HCT116 (cell line): Measurements from ENCODE around the gene RCE1. TPM values are rescaled to one million over a fixed set of nuclear protein-coding genes. Genes with fewer than 3 reads are reported as not detected.

Experiments
- ATAC-seq: fragments of 200-7000 bp; cut with Tn5 transposase; 2 replicates; pipeline ENCODE4 v1.9.1; 2020; ENCODE audit warnings: mild to moderate bottlenecking, moderate library complexity
- BruUV-seq: library from RNA; stranded (reverse); fragments of 400-500 nt; replicated peaks from 2 replicates; lab custom pipeline; 2021; lab: Mats Ljungman, UMichigan
- CTCF ChIA-PET: fragments of 300-600 bp; sonication (Branson Sonifier 250); formaldehyde crosslinking; loops from one replicate; lab custom pipeline; 2021; ENCODE audit warnings: antibody characterized with exemption; lab: Charles Lee
- POLR2A ChIA-PET: fragments of 300-600, 350-600 bp; sonication (Branson Sonifier 250); formaldehyde crosslinking; loops from one replicate; lab custom pipeline; 2021; ENCODE audit warnings: antibody characterized with exemption; lab: Charles Lee
- RAD21 ChIA-PET, 2 experiments: fragments of 300-600 bp; sonication (Branson Sonifier 250); formaldehyde crosslinking; loops; one replicate each; lab custom pipeline; 2023; ENCODE audit warnings: low total read pairs in 2 of 2; ENCODE audit not compliant: uncharacterized antibody in 2 of 2, unreplicated experiment in 2 of 2, low non-redundant PET in 1 of 2; lab: Charles Lee
- DNase-seq: peaks from one replicate; pipeline ENCODE4 v3.0.0-alpha.2; 2010; ENCODE audit warnings: low read depth, low spot score
- H2AFZ ChIP-seq: fragments of 200-600 bp; shearing (Covaris generic), sonication (generic); 2 replicates; pipeline ENCODE4 v1.6.1; 2017; ENCODE audit warnings: low read depth, mixed run types, mixed read lengths, antibody characterized with exemption, low read length; ENCODE audit not compliant: poor library complexity, severe bottlenecking
- H3K27ac ChIP-seq: 2 replicates; pipeline ENCODE4 v1.5.1; 2012; ENCODE audit warnings: low read depth, low read length
- H3K27me3 ChIP-seq: fragments of 200-600 bp; sonication (generic); 2 replicates; pipeline ENCODE4 v1.6.1; 2016; ENCODE audit warnings: mixed run types, low read length, mixed read lengths; ENCODE audit not compliant: insufficient read depth
- H3K36me3 ChIP-seq, 2 experiments: fragments of 200-500 bp in 1 of 2; fragments of 200-600 bp in 1 of 2; sonication (Bioruptor generic) in 1 of 2; sonication (generic) in 1 of 2; 2 replicates each; pipeline versions ENCODE4 v1.5.1 to v1.6.1; 2014 to 2016; ENCODE audit warnings: low read length in 2 of 2, inconsistent platforms in 1 of 2, mixed read lengths in 1 of 2, mixed run types in 1 of 2; ENCODE audit not compliant: insufficient read depth in 2 of 2, control insufficient read depth in 1 of 2
- H3K4me1 ChIP-seq, 2 experiments: fragments of 200-600 bp in 1 of 2; sonication (generic) in 1 of 2; 2 replicates each; pipeline versions ENCODE4 v1.5.1 to v1.6.1; 2012 to 2017; ENCODE audit warnings: low read length in 2 of 2, inconsistent platforms in 1 of 2, mild to moderate bottlenecking in 1 of 2, mixed read lengths in 1 of 2, mixed run types in 1 of 2, moderate library complexity in 1 of 2; ENCODE audit not compliant: insufficient read depth in 2 of 2, control insufficient read depth in 1 of 2
- H3K4me2 ChIP-seq: fragments of 200-600 bp; sonication (generic); 2 replicates; pipeline ENCODE4 v1.6.1; 2017; ENCODE audit warnings: mixed run types, low read length, mixed read lengths
- H3K4me3 ChIP-seq, 2 experiments: fragments of 200-600 bp in 1 of 2; sonication (generic) in 1 of 2; replicated peaks in 1 of 2; 2 replicates each; pipeline ENCODE4 v1.5.1; 2011 to 2016; ENCODE audit warnings: low read length in 2 of 2, control low read depth in 1 of 2, low read depth in 1 of 2, mild to moderate bottlenecking in 1 of 2, mixed read lengths in 1 of 2, mixed run types in 1 of 2
- H3K79me2 ChIP-seq: fragments of 200-600 bp; sonication (generic); 2 replicates; pipeline ENCODE4 v1.6.1; 2017; ENCODE audit warnings: mild to moderate bottlenecking, mixed run types, low read length, moderate library complexity, mixed read lengths; ENCODE audit not compliant: insufficient read depth
- H3K9ac ChIP-seq: fragments of 200-600 bp; sonication (generic); 2 replicates; pipeline ENCODE4 v1.6.1; 2016; ENCODE audit warnings: low read length, mixed read lengths
- H3K9me2 ChIP-seq: fragments of 200-600 bp; sonication (generic), shearing (Covaris generic); 2 replicates; pipeline ENCODE4 v1.6.1; 2017; ENCODE audit warnings: mixed run types, mild to moderate bottlenecking, moderate library complexity; ENCODE audit not compliant: insufficient read depth
- H3K9me3 ChIP-seq, 2 experiments: fragments of 200-500 bp in 1 of 2; fragments of 200-600 bp in 1 of 2; sonication (Bioruptor generic) in 1 of 2; sonication (generic) in 1 of 2; 2 replicates each; pipeline ENCODE4 v1.6.1; 2014 to 2017; ENCODE audit warnings: low read length in 2 of 2, mixed read lengths in 2 of 2, inconsistent platforms in 1 of 2, low read depth in 1 of 2, mild to moderate bottlenecking in 1 of 2, mixed run types in 1 of 2, moderate library complexity in 1 of 2; ENCODE audit not compliant: control insufficient read depth in 1 of 2, insufficient read depth in 1 of 2
- H4K20me1 ChIP-seq: fragments of 200-600 bp; sonication (generic), shearing (Covaris generic); 2 replicates; pipeline ENCODE4 v1.6.1; 2017; ENCODE audit warnings: mixed run types, mild to moderate bottlenecking, moderate library complexity; ENCODE audit not compliant: insufficient read depth
- ATF3 ChIP-seq: IDR thresholded peaks from 2 replicates; pipeline ENCODE4 v1.6.1; 2012
- CBX3 ChIP-seq: IDR thresholded peaks from 2 replicates; pipeline ENCODE4 v1.6.1; 2012; ENCODE audit warnings: low read depth
- CEBPB ChIP-seq: IDR thresholded peaks from 2 replicates; pipeline ENCODE4 v1.6.1; 2012; ENCODE audit warnings: low read depth
- EGR1 ChIP-seq: IDR thresholded peaks from 2 replicates; pipeline ENCODE4 v1.6.1; 2012; ENCODE audit warnings: low read depth
- ELF1 ChIP-seq: IDR thresholded peaks from 2 replicates; pipeline ENCODE4 v1.6.1; 2012; ENCODE audit warnings: low read depth, borderline replicate concordance
- EZH2 ChIP-seq: fragments of 200-600 bp; sonication (generic); IDR thresholded peaks from 2 replicates; pipeline ENCODE4 v1.6.1; 2017; ENCODE audit warnings: antibody characterized with exemption, mixed run types
- EZH2phosphoT487 ChIP-seq: fragments of 200-600 bp; IDR thresholded peaks from 2 replicates; pipeline ENCODE4 v1.6.1; 2018; ENCODE audit warnings: antibody characterized with exemption, borderline replicate concordance
- POLR2AphosphoS5 ChIP-seq: IDR thresholded peaks from 2 replicates; pipeline ENCODE4 v1.6.1; 2011; ENCODE audit warnings: mild to moderate bottlenecking, low read depth, low read length, moderate library complexity
- RAD21 ChIP-seq: IDR thresholded peaks from 2 replicates; pipeline ENCODE4 v1.6.1; 2012; ENCODE audit warnings: low read depth, mild to moderate bottlenecking
- SIN3A ChIP-seq: IDR thresholded peaks from 2 replicates; pipeline ENCODE4 v1.6.1; 2012; ENCODE audit warnings: low read depth
- SP1 ChIP-seq: IDR thresholded peaks from 2 replicates; pipeline ENCODE4 v1.6.1; 2012; ENCODE audit warnings: low read depth
- SRF ChIP-seq: IDR thresholded peaks from 2 replicates; pipeline ENCODE4 v1.6.1; 2012; ENCODE audit warnings: low read depth
- TCF7L2 ChIP-seq: IDR thresholded peaks from 2 replicates; pipeline ENCODE4 v1.7.0; 2011; ENCODE audit warnings: borderline replicate concordance, inconsistent platforms; ENCODE audit not compliant: insufficient read depth, insufficient read length; ENCODE audit errors: extremely low read depth
- YY1 ChIP-seq: IDR thresholded peaks from 2 replicates; pipeline ENCODE4 v1.6.1; 2011; ENCODE audit warnings: low read length, low read depth, moderate library complexity, mild to moderate bottlenecking; ENCODE audit not compliant: insufficient replicate concordance; ENCODE audit errors: extremely low read depth
- ZNF274 ChIP-seq: fragments of 200-500 bp; sonication (Bioruptor generic); IDR thresholded peaks from 2 replicates; pipeline ENCODE4 v1.6.1; 2014; ENCODE audit warnings: mild to moderate bottlenecking, low read depth, low read length, inconsistent platforms
- intact Hi-C: fragments of 100-400 bp; cut with micrococcal nuclease; formaldehyde crosslinking; loops from 2 replicates; pipeline ENCODE4 v1.10.0; 2022
- total RNA-seq: library from RNA; stranded (reverse); gene quantifications from one replicate; pipeline ENCODE4 v1.2.1, GENCODE V29; 2021; ENCODE audit not compliant: unreplicated experiment

RCE1 gene
- total RNA-seq, 1 experiment from 2014 or later: 35.3 TPM

GRCh38 chr11:66886671-66887221 is 43.5 kb downstream of the RCE1 start:
- Histone ChIP-seq H3K79me2 (no peaks in the 10 kb centered on the region), H4K20me1 (no peaks in the 10 kb centered on the region), H3K9me2 (no peaks in the 10 kb centered on the region), H3K27me3 (no peaks in the 10 kb centered on the region), H3K9ac (peak overlapping the region; percentile 35), H3K4me3 (peak overlapping the region; percentile 12 to 24), H3K4me1 (peaks cover 74 to 94% of the 10 kb centered on the region in 2 experiments), H3K27ac (peak overlapping the region; percentile 81), H2AFZ (no peak overlapping the region), H3K4me2 (peak overlapping the region; percentile 75), H3K9me3 (no peaks in the 10 kb centered on the region), H3K36me3 (no peaks in the 10 kb centered on the region)
- ATAC-seq: peak; percentile 41
- BruUV-seq: no TSS peak
- peak; percentile 51 for DNase-seq
- TF ChIP-seq EZH2phosphoT487 (no peak), SIN3A (no peak), TCF7L2 (no peak), POLR2AphosphoS5 (peak; percentile 58), EZH2 (no peak)
- POLR2A ChIA-PET: interaction anchor here (0.8 kb wide), 1 partner anchor 9 kb away, joined by 3 read pairs; no protein-coding TSS in a partner anchor
- CTCF ChIA-PET: interaction anchor here (1.5 to 2.0 kb wide), 2 partner anchors 89 to 135 kb away, joined by 3 to 5 read pairs; no protein-coding TSS in a partner anchor
- intact Hi-C loops: loop anchor here (10.0 kb wide), 1 partner anchor 68 kb away; the partner anchor contains the start of gene PC
- RAD21 ChIA-PET: interaction anchor here (1.2 to 1.6 kb wide), 2 partner anchors 89 to 136 kb away, joined by 4 to 6 read pairs; partner anchors contain the start of gene SYT12 (in 1 of the 2)

- intact Hi-C loops: loop anchor here (10.0 kb wide), 1 partner anchor 67 kb away; the partner anchor contains the start of gene PC
- CTCF ChIA-PET: interaction anchor here (1.5 to 1.7 kb wide), 2 partner anchors 12 to 134 kb away, joined by 3 read pairs; no protein-coding TSS in a partner anchor
- H3K9me2 ChIP-seq: no peaks in the 10 kb centered on the region
- H4K20me1 ChIP-seq: no peaks in the 10 kb centered on the region
- RAD21 ChIA-PET: interaction anchor here (1.2 to 1.6 kb wide), 2 partner anchors 88 to 135 kb away, joined by 4 to 6 read pairs; partner anchors contain the start of gene SYT12 (in 1 of the 2)
- POLR2A ChIA-PET: no interaction called here
- H3K36me3 ChIP-seq: no peaks in the 10 kb centered on the region
- H3K27me3 ChIP-seq: no peaks in the 10 kb centered on the region
- peak overlapping the region; percentile 75 for H3K4me2 ChIP-seq
- peak overlapping the region; percentile 81 for H3K27ac ChIP-seq
- ATAC-seq (no peak), DNase-seq (no peak)
- no peak overlapping the region for H3K4me3 ChIP-seq
- no TSS peak for BruUV-seq
- H3K4me1 ChIP-seq: peaks cover 72 to 94% of the 10 kb centered on the region in 2 experiments
- TF ChIP-seq SP1 (no peak), ELF1 (no peak), TCF7L2 (no peak), EZH2phosphoT487 (no peak), SIN3A (no peak), ATF3 (no peak), RAD21 (no peak), SRF (no peak), ZNF274 (no peak), POLR2AphosphoS5 (no peak), CBX3 (no peak), YY1 (no peak), CEBPB (no peak), EGR1 (no peak)
- H3K79me2 ChIP-seq: no peaks in the 10 kb centered on the region
- H2AFZ ChIP-seq: no peak overlapping the region
- peak overlapping the region; percentile 35; the same call in 1 of the 2 replicates for H3K9ac ChIP-seq
- H3K9me3 ChIP-seq: no peaks in the 10 kb centered on the region
These were observed 44.3 kb downstream of the RCE1 start for GRCh38 chr11:66887526-66887925.
